DND-41 (cell line): ENCODE results near the gene GDI2.
"Not testable (repeated sequence)": the region's sequence is repeated elsewhere in the genome, so short reads cannot be mapped to it uniquely, and the experiment has no call there.

ENCODE experiments used
- EZH2 ChIP-seq: IDR thresholded peaks from 3 replicates; pipeline ENCODE4 v1.6.1; 2012; ENCODE audit warnings: borderline replicate concordance, low read depth, mild to moderate bottlenecking, moderate library complexity, low read length, inconsistent platforms; ENCODE audit not compliant: severe bottlenecking
- TF ChIP-seq, protein P1 (sequence below): IDR thresholded peaks from 2 replicates; pipeline ENCODE4 v1.5.1; 2012; ENCODE audit warnings: borderline replicate concordance, low read length, moderate library complexity, mild to moderate bottlenecking; ENCODE audit not compliant: poor library complexity, severe bottlenecking; ENCODE audit errors: extremely low read depth

- TF ChIP-seq, protein P1, sequence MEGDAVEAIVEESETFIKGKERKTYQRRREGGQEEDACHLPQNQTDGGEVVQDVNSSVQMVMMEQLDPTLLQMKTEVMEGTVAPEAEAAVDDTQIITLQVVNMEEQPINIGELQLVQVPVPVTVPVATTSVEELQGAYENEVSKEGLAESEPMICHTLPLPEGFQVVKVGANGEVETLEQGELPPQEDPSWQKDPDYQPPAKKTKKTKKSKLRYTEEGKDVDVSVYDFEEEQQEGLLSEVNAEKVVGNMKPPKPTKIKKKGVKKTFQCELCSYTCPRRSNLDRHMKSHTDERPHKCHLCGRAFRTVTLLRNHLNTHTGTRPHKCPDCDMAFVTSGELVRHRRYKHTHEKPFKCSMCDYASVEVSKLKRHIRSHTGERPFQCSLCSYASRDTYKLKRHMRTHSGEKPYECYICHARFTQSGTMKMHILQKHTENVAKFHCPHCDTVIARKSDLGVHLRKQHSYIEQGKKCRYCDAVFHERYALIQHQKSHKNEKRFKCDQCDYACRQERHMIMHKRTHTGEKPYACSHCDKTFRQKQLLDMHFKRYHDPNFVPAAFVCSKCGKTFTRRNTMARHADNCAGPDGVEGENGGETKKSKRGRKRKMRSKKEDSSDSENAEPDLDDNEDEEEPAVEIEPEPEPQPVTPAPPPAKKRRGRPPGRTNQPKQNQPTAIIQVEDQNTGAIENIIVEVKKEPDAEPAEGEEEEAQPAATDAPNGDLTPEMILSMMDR: not testable (repeated sequence)
- TF ChIP-seq EZH2: not testable (repeated sequence)
These were observed 33.4 kb upstream of the GDI2 start for GRCh38 chr10:5846667-5847066.
